BJ (cell line): ENCODE results near the gene UBXN10. TPM values are rescaled to one million over a fixed set of nuclear protein-coding genes. Genes with fewer than 3 reads are reported as not detected.

ENCODE experiments used
- CTCF ChIA-PET: fragments of 350-600 bp; formaldehyde crosslinking; extraction: SDS; loops from one replicate; lab custom pipeline; 2021; ENCODE audit warnings: antibody characterized with exemption, inconsistent platforms; lab: Yijun Ruan, JAX
- POLR2A ChIA-PET: fragments of 300-600 bp; sonication (Branson Sonifier 250); formaldehyde crosslinking; extraction: SDS; loops from one replicate; lab custom pipeline; 2021; ENCODE audit warnings: antibody characterized with exemption; lab: Charles Lee
- DNase-seq: peaks from one replicate; pipeline ENCODE4 v3.0.0-alpha.2; 2011; ENCODE audit warnings: low read depth
- H3K27me3 ChIP-seq: 2 replicates; pipeline ENCODE4 v1.6.0; 2011; ENCODE audit warnings: low read length; ENCODE audit not compliant: control insufficient read depth, insufficient read depth
- H3K36me3 ChIP-seq: 2 replicates; pipeline ENCODE4 v1.5.1; 2011; ENCODE audit warnings: low read length; ENCODE audit not compliant: control insufficient read depth, insufficient read depth
- H3K4me3 ChIP-seq: 2 replicates; pipeline ENCODE4 v1.5.1; 2011; ENCODE audit warnings: low read depth, mild to moderate bottlenecking, control low read depth, low read length
- polyA minus RNA-seq: library from RNA; depleted of rRNA, polyadenylated mRNA; stranded (reverse); fragments of >200 nt; gene quantifications from 2 replicates; pipeline ENCODE4 v1.2.3, GENCODE V29; 2011; rRNA and poly(A)+ RNA removed
- polyA plus RNA-seq: library from polyadenylated mRNA; depleted of rRNA; stranded (reverse); fragments of >200 nt; gene quantifications from 2 replicates; pipeline ENCODE4 v1.2.3, GENCODE V29; 2011; rRNA removed
- TF ChIP-seq, protein P1 (sequence below): IDR thresholded peaks from 2 replicates; pipeline ENCODE4 v1.5.1; 2011; ENCODE audit warnings: low read depth, mild to moderate bottlenecking, control low read depth, inconsistent platforms, low read length, moderate library complexity; ENCODE audit not compliant: insufficient read depth

Gene UBXN10, protein sequence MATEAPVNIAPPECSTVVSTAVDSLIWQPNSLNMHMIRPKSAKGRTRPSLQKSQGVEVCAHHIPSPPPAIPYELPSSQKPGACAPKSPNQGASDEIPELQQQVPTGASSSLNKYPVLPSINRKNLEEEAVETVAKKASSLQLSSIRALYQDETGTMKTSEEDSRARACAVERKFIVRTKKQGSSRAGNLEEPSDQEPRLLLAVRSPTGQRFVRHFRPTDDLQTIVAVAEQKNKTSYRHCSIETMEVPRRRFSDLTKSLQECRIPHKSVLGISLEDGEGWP
- polyA plus RNA-seq (not detected in 2 replicates), polyA minus RNA-seq (not detected in 2 replicates)

DNA sequence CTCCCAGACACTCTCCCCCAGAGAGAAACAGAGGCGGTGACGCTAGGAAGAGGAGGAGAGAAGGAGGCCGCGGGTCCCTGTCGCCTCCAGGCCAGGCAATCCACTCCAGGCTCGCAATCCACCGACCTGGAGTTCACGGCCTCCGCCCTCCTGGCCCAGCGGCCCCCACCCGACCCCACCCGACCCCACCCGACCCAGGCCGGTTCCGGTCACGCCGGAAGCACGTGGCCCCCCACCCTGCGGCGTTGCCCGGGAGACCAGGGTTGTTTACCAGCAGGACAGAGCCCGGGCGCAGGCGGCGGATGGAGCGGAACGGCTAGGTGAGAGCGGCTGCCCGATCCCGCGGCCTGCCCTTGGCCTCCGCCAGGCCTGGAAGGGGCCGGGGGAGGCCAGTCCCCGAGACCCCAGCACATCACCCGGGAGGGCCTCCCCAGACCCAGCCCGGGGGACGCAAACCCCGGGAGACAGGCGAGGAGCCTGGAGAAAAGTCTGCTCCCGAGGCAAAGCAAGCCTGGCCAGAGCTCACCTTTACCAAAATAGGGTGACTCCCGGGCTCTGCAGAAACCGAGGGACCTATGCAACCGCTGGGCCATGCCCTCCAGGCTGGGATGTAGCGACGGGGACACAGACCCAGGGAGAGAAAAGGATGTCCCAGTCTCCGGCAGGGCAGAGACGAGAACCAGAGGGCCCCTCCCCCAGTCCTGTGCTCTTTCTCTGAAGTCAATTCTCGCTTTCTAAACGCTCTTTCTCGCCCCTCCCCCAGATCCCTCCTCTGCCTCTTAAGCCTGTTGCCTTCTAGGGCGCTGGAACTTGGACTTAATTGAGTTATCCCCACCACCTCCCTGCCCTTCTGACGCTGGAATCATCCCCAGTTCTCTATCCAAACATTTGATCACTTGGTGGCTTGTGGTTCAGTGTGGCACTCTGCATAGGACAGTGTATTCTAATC, at the start of gene UBXN10, which contains the start of gene PLA2G2C:
Gene UBXN10, plus strand, starts transcription at position 263 of the 949 bp plus-strand sequence. CDS start 4,466 bp downstream, outside the sequence.
Gene PLA2G2C, minus strand, starts transcription at position 685 of the 949 bp plus-strand sequence. CDS start 9,155 bp downstream, outside the sequence.
- ChIA-PET CTCF (interaction anchor here (1.1 kb wide), 1 partner anchor 209 kb away, joined by 3 read pairs; no protein-coding TSS in a partner anchor), POLR2A (no interaction called here)
- TF ChIP-seq, protein P1, sequence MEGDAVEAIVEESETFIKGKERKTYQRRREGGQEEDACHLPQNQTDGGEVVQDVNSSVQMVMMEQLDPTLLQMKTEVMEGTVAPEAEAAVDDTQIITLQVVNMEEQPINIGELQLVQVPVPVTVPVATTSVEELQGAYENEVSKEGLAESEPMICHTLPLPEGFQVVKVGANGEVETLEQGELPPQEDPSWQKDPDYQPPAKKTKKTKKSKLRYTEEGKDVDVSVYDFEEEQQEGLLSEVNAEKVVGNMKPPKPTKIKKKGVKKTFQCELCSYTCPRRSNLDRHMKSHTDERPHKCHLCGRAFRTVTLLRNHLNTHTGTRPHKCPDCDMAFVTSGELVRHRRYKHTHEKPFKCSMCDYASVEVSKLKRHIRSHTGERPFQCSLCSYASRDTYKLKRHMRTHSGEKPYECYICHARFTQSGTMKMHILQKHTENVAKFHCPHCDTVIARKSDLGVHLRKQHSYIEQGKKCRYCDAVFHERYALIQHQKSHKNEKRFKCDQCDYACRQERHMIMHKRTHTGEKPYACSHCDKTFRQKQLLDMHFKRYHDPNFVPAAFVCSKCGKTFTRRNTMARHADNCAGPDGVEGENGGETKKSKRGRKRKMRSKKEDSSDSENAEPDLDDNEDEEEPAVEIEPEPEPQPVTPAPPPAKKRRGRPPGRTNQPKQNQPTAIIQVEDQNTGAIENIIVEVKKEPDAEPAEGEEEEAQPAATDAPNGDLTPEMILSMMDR: no peak
- H3K4me3 ChIP-seq: no peak within 1 kb of the TSS
- no peak for DNase-seq
- no peaks in the 10 kb centered on the region for H3K36me3 ChIP-seq
- H3K27me3 ChIP-seq: peaks cover 20% of the 10 kb centered on the region

DNA sequence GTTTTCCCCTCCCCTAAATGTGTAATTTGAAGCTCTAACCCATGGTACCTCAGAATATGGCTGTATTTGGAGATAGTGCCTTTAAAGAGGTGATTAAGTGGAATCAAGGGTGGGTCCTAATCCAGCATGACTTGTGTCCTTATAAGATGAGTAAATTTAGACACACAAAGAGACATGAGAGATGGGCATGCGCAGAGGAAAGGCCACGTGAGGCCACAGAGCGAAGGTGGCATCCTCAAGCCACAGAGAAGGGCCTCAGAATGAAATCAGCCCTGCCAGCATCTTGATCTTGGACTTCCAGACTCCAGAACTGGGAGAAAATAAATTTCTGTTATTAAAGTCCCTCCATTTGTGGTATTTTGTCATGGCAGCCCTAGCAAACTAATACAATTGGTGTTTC, 49.6 kb upstream of the UBXN10 start:
- no peaks in the 10 kb centered on the region for H3K36me3 ChIP-seq
- H3K4me3 ChIP-seq: no peak overlapping the region
- TF ChIP-seq, protein P1: no peak
- H3K27me3 ChIP-seq: no peaks in the 10 kb centered on the region
- ChIA-PET CTCF (interaction anchor here (2.5 kb wide), 1 partner anchor 16 kb away, joined by 10 read pairs; no protein-coding TSS in a partner anchor), POLR2A (no interaction called here)
- DNase-seq: no peak

DNA sequence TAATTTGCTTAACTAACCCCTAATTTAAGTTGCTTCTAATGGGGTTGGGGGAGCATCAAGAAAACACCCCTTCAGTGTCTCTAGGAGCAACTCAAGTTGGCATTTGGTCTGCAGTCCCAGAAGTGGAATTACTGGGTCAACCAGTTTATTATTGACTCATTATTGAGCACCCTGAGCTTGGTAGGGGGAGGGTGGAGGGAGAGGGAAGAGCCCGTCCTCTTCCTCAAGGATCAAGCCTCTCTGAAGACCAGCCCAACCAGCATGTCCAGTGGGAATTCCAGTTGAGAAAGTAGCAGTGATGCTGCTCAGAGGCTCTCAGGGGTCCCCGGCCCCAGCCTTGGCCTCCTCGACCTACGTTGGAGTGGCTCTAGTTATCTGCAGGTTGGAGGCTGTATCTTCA, 48.8 kb upstream of the UBXN10 start:
- H3K27me3 ChIP-seq: no peaks in the 10 kb centered on the region
- H3K36me3 ChIP-seq: no peaks in the 10 kb centered on the region
- ChIA-PET POLR2A (no interaction called here), CTCF (interaction anchor here (2.5 kb wide), 1 partner anchor 15 kb away, joined by 10 read pairs; no protein-coding TSS in a partner anchor)
- TF ChIP-seq, protein P1: no peak
- no peak for DNase-seq
- H3K4me3 ChIP-seq: no peak overlapping the region

DNA sequence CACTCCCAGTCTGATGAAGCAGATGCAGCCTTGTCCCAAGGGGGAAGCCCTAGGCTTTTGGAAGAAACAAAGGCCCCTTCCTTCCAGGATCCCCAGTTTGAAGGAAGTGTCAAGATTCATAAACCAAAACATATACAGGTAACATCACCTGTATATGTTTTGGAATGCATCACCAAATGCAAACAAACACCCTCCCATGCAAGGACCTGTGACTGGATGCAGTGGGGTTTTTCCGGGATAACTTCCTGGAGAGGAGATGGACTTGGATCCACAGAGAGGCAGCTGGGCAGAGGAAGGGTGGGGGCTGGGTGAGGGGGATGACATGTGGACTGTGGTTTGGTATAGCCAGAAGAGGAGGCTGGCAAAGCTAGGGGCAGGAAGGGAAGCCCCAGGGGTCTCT, 48.3 kb upstream of the UBXN10 start:
- no peaks in the 10 kb centered on the region for H3K36me3 ChIP-seq
- H3K27me3 ChIP-seq: no peaks in the 10 kb centered on the region
- ChIA-PET CTCF (no interaction called here), POLR2A (no interaction called here)
- no peak overlapping the region for H3K4me3 ChIP-seq
- DNase-seq: no peak
- TF ChIP-seq, protein P1: no peak

DNA sequence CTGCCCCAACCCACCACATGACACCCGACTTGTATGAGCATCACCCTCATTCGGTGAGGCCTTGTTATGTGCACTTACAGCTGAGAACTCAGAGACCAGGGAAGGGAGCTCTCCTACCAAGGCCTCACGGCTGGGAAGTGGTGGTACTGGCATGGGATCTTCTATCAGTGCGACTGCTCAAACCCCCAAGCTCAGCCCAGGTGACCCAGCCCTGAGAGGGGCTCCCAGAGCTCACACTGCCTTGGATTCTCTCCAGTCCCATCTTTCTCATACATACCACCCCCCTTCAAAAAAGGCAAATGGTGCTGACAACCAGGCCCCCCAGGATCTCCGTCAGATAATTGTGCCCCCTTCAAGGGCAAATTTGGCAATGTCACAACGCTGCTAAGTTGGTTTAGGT, 47.5 kb upstream of the UBXN10 start:
- Histone ChIP-seq H3K36me3 (no peaks in the 10 kb centered on the region), H3K27me3 (no peaks in the 10 kb centered on the region), H3K4me3 (no peak overlapping the region)
- DNase-seq: no peak
- ChIA-PET CTCF (interaction anchor here (0.6 kb wide), 1 partner anchor 27 kb away, joined by 3 read pairs; no protein-coding TSS in a partner anchor), POLR2A (no interaction called here)
- TF ChIP-seq, protein P1: no peak
